ENCODE results near the gene GDPD5.

The GDPD5 gene

GRCh38 chr11:75526192-75526541 lies 426 bp upstream of the GDPD5 start:
- no peak for TF ChIP-seq CTCF (IDR thresholded peaks at IDR 0.05; ENCODE audit: borderline replicate concordance, extremely low read depth, low read length, poor library complexity, severe bottlenecking)
- peak overlapping the region; percentile 41 to 68; a peak in 3 of 4 replicates for H3K4me3 ChIP-seq (ENCODE audit: low read depth in 1 of 2, low read length in 2 of 2)
- DNase-seq (no peak), ATAC-seq (ENCODE audit: insufficient read depth, low read depth) (peak; percentile 11)
- H3K4me2 ChIP-seq (ENCODE audit: insufficient read depth, low read length) = peak overlapping the region; percentile 93
- H2AFZ ChIP-seq (ENCODE audit: low read depth, low read length) = peak overlapping the region; percentile 77
- H4K20me1 ChIP-seq (ENCODE audit: insufficient read depth, low read length) = peaks cover 7% of the 10 kb centered on the region
- H3K4me1 ChIP-seq (ENCODE audit: insufficient read depth, low read length) = peaks cover 25% of the 10 kb centered on the region
- H3K9me3 ChIP-seq (ENCODE audit: insufficient read depth, low read length, severe bottlenecking) = no peaks in the 10 kb centered on the region
- peaks cover 10% of the 10 kb centered on the region for H3K27me3 ChIP-seq (ENCODE audit: insufficient read depth, low read length, poor library complexity)
- no peaks in the 10 kb centered on the region for H3K79me2 ChIP-seq (ENCODE audit: insufficient read depth, low read length)
- H3K27ac ChIP-seq (ENCODE audit: low read length) = peak overlapping the region; percentile 62
- H3K9ac ChIP-seq (ENCODE audit: low read depth, low read length) = peak overlapping the region; percentile 57
- no peaks in the 10 kb centered on the region for H3K36me3 ChIP-seq (ENCODE audit: insufficient read depth, low read length)

- Histone ChIP-seq H3K27me3 (ENCODE audit: insufficient read depth, low read length, poor library complexity) (peaks cover 10% of the 10 kb centered on the region), H3K4me1 (ENCODE audit: insufficient read depth, low read length) (peaks cover 25% of the 10 kb centered on the region), H3K9me3 (ENCODE audit: insufficient read depth, low read length, severe bottlenecking) (no peaks in the 10 kb centered on the region), H3K79me2 (ENCODE audit: insufficient read depth, low read length) (no peaks in the 10 kb centered on the region), H3K9ac (ENCODE audit: low read depth, low read length) (peak overlapping the region; percentile 57), H4K20me1 (ENCODE audit: insufficient read depth, low read length) (peaks cover 7% of the 10 kb centered on the region), H3K27ac (ENCODE audit: low read length) (peak overlapping the region; percentile 20; the same call in 1 of the 2 replicates), H3K4me2 (ENCODE audit: insufficient read depth, low read length) (peak overlapping the region; percentile 93), H2AFZ (ENCODE audit: low read depth, low read length) (peak overlapping the region; percentile 66), H3K4me3 (ENCODE audit: low read depth in 1 of 2, low read length in 2 of 2) (peak overlapping the region; percentile 15 to 68; a peak in 3 of 4 replicates), H3K36me3 (ENCODE audit: insufficient read depth, low read length) (no peaks in the 10 kb centered on the region)
- ATAC-seq (ENCODE audit: insufficient read depth, low read depth) (no peak), DNase-seq (peak; percentile 36)
- peak; percentile 56 for TF ChIP-seq EZH2 (IDR thresholded peaks at IDR 0.05; ENCODE audit: borderline replicate concordance, low read depth, low read length, severe bottlenecking)
- no peak for TF ChIP-seq CTCF (IDR thresholded peaks at IDR 0.05; ENCODE audit: borderline replicate concordance, extremely low read depth, low read length, poor library complexity, severe bottlenecking)
Measured at GRCh38 chr11:75524665-75525432, 892 bp downstream of the GDPD5 start.

GRCh38 chr11:75523811-75524664 lies 1.7 kb downstream of the GDPD5 start:
- DNase-seq = no peak
- TF ChIP-seq EZH2 (IDR thresholded peaks at IDR 0.05; ENCODE audit: borderline replicate concordance, low read depth, low read length, severe bottlenecking) = no peak
- no peak for TF ChIP-seq CTCF (IDR thresholded peaks at IDR 0.05; ENCODE audit: borderline replicate concordance, extremely low read depth, low read length, poor library complexity, severe bottlenecking)
- Histone ChIP-seq H3K79me2 (ENCODE audit: insufficient read depth, low read length) (no peaks in the 10 kb centered on the region), H3K9ac (ENCODE audit: low read depth, low read length) (no peak overlapping the region), H2AFZ (ENCODE audit: low read depth, low read length) (no peak overlapping the region), H3K36me3 (ENCODE audit: insufficient read depth, low read length) (no peaks in the 10 kb centered on the region), H3K27ac (ENCODE audit: low read length) (no peak overlapping the region), H3K4me1 (ENCODE audit: insufficient read depth, low read length) (peaks cover 25% of the 10 kb centered on the region), H3K9me3 (ENCODE audit: insufficient read depth, low read length, severe bottlenecking) (no peaks in the 10 kb centered on the region), H3K27me3 (ENCODE audit: insufficient read depth, low read length, poor library complexity) (peaks cover 10% of the 10 kb centered on the region), H4K20me1 (ENCODE audit: insufficient read depth, low read length) (peaks cover 7% of the 10 kb centered on the region), H3K4me2 (ENCODE audit: insufficient read depth, low read length) (peak overlapping the region; percentile 93), H3K4me3 (ENCODE audit: low read depth in 1 of 2, low read length in 2 of 2) (0 out of 4 replicates have a peak overlapping the region, but pooled peaks of 1 of the 2 experiments have one; percentile 68)
- ATAC-seq (ENCODE audit: insufficient read depth, low read depth) = no peak
